Inflammatory macrophage (primary cell): Measurements from ENCODE around the gene SPCS2.
"Not testable (repeated sequence)": the region's sequence is repeated elsewhere in the genome, so short reads cannot be mapped to it uniquely, and the experiment has no call there.

ENCODE experiments used
- DNase-seq, 2 donors: peaks; one replicate each; pipeline ENCODE4 v3.0.0-alpha.2; 2020 to 2022

The SPCS2 gene

DNA sequence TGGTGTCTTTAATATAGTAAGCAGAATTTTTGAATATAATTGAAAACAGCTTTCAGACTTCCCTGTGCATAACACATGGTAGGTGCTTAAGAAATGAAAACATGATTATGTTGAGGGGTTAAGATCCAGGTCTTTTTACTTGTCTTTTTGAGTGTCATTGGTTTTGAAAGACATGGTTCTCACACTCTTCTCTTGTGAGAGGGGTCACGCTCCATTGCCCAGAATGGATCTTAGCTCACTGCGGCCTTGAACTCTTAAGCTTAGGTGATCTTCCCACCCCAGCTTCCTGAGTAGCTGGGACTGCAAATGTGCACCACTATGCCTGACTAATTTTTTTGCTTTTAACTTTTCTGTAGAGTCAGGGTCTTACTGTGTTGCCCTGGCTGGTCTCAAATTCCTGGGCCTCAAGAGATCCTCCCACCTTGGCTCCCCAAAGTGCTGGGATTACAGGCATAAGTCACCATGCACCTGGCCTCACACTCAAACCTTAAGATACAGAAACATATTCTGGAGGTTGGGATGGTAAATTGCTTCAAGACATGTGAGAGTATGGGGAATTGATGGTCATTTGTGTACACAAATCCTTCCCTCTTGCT lies 1.4 kb downstream of the SPCS2 start:
- DNase-seq = no peak

DNA sequence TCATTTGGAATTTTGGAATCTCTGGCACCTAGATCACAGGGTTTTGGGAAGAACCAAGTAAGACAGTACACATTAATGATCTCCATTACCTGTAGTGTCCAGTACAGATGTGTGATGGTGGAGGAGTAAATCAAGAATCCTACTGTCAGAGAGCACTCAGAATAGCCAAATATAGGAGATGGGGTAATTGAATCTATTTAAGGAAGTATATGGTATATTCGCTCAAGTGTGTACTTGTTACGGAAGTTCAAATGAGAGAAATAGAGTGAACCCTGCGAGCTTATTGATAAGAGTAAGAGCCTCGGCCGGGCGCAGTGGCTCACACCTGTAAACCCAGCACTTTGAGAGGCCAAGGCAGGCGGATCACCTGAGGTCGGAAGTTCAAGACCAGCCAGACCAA lies 2.2 kb downstream of the SPCS2 start:
- DNase-seq = no peak

DNA sequence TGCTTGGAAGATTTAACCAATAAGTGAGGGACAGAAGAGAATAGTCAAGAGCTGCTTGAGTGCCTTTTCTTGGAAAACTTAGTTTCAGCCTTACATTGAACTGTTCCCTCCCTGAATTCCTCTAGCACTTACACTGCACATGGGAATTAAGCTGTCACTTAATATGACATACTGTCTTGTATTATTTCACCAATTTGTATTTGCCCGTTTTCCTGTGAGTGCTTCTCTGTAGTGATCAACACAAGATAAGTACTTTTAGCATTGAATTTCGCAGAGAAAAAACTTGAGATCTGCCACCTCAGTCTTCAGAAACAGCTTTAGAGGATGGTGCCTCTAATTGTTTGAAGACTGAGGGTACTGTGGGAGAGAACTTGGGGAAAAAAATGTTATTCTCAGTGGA lies 3.7 kb downstream of the SPCS2 start:
- DNase-seq = no peak

DNA sequence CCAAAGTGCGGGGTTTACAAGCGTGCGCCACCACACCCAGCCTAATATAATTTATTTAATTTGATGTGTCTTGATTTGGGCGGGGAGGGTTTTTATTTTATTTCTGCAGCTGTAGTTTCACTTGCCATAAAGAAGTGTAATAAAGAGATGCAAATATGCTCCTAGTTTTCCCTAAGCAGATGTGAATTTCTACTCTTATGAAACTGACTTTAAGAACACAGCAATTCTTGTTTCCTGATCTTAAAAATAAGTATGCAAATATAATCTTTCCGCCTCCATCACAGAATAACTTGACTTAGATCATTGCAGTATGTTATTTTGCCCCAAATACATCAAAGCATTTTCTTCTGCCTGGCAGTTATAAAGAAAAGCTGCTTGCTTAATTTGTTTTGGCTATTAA lies 4.4 kb downstream of the SPCS2 start:
- no peak for DNase-seq

DNA sequence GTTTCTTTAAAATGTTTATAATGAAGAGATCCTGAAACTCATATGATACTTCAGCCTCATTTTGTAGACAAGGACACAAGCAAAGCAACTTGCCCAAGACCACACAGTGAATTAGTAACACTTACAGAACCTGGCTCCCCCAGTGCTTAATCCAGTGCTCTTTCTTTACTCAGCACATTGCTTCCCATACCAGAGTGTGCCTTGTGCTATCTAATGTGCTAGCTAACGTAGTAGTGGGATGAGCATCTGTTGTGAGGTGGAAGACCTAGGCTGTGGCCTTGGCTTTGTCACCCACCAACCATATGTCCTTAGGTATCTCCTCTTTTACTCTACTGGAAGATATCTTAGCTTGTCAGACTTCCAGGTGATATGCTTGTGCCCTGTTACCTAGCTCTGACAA lies 5.1 kb downstream of the SPCS2 start:
- DNase-seq = no peak

DNA sequence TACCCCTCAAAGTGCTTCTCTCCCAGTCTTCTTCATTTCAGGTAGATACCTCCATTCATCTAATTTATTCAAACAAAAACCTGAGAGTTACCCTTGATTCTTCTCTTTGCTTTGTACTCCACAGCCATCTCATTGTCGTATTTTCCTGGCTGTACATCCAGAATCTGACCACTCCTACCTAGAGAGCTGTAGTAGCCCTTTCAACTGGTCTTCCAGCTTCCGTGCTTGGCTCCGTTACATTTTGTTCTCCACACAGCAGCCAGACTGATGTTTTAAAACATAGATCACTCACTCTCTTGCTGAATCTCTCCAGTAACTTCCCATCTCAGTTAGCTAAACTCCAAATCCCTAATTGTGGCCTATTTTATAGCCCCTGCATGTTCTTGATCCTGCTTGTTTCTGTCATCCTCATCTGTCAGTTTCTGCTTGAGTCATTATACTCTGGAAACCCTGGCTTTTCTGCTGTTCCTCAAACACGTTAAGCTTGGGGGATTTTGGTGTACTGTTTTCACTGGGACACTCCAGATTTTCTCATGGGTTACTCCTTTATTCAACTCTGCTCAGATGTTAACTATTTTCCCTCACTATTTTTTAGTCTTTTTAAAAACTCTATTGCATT lies 7.4 kb downstream of the SPCS2 start:
- no peak for DNase-seq

DNA sequence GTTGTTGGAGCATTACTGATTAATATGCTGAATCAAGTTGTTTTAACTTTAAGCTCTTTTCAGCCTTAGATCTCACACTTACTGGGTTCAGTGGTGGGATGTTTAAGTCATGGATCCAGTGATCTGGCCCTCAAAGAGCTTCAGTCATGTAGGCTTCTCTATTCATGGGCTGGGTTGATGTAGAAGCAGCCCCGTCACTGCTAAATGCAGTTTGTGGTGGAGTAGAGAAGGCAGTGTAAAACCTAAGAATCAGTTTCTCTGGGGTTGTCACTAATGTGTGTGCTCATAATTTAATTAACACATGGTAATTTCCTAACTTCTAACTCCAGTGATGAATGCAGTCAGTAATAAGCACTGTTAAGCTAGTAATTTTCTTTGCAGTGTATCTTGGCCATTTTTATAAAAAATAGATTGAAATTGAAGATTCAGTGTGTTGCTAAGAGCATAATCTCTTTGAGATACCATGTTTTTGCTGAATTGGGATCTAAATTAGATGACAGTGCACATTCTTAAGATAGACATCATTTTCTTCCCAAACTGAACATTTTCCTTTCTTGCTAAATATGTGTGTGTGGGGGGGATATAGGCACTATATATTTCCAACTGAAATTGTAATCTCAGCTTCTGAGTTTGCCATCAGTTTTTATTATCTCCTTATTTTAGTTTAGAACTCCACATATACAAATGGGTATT lies 9.0 kb downstream of the SPCS2 start:
- DNase-seq = no peak

DNA sequence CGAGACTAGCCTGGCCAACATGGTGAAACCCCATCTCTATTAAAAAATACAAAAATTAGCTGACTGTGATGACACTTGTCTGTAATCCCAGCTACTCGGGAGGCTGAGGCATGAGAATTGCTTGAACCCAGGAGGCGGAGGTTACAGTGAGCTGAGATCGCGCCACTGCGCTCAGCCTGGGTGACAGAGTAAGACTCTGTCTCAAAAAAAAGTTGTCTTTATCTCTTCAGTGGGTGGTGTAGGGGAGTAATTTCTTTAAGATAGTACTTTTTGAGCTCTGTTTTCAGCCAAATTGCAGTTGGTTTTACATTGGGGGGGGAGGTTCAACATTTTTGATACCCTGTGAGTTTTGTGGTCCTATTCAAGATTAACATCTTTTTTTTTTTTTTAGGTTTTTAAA lies 11.1 kb downstream of the SPCS2 start:
- not testable (repeated sequence) for DNase-seq

DNA sequence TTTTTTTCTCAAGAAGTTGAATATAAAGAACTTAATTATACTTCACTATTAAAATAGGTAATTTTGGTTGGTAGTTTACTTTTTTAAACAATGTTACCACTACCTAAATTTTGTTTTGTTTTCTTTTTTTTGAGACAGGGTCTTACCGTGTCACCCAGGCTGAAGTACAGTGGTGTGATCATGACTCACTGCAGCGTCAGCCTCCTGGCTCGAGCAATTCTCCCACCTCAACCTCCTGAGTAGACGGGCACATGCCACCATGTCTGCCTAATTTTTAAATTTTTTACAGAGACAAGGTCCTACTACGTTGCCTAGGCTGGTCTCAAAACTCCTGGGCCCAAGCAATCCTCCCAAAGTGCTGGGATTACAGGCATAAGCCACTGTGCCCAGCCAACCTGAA lies 17.6 kb downstream of the SPCS2 start:
- DNase-seq = no peak

DNA sequence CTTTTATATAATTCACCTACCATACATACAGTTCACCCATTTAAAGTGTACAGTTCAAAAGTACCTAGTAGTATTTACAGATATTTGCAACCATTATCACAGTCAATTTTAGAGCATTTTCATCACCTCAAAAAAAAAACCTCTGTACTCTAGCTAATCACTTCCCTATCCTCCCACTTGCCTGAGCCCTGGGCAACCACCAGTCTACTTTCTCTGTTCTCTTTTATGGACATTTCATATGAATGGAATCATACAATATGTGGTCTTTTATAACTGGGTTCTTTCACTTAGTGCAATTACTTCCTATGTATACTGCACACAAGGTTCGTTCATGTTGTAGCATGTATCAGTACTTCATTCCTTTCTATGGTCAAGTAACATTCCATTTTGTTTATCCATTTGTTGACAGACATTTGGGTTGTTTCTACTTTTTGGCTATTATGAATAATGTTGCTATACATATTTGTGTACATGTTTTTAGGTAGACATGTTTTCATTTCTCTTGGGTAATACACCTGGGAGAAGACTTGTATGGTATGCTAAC lies 21.9 kb downstream of the SPCS2 start:
- peak; percentile 18 to 56 for DNase-seq

DNA sequence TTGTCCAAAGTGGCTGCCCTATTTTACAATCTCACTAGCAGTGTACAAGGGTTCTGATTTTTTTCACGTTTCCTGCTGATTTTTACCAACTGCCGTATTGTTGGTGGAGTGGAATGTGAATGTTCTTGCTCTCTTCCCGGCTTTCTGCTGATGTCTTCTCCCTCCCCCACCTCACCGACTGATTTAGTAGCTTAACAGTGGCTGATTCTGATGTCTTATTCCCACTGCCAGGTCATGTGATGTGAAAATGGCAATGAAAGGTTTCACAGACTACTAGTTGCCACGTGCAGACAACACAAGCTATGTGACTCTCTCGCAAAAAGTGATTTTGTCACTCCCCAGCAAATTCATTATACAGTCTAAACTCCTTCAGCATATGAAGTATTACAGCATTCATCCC lies 22.4 kb downstream of the SPCS2 start:
- no peak for DNase-seq

DNA sequence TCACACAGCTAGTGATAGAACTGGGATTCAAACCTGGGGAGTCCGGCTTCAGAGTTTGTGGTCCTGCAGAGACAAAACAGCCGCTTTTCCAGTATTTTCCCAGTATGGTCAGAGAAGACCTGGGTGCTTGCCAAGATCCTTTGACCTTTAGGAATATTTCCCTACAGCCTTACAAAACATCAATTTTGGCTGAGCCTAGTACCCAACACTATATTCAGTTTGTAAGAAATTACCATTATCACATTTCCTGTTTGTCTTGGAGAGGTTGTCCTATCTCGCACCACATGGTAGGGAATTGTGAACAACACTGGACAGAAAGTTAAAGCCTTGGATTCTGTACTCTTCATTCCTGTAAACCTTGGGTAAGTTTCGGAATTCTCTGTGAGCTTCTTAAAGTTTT lies 29.0 kb downstream of the SPCS2 start:
- DNase-seq = no peak

DNA sequence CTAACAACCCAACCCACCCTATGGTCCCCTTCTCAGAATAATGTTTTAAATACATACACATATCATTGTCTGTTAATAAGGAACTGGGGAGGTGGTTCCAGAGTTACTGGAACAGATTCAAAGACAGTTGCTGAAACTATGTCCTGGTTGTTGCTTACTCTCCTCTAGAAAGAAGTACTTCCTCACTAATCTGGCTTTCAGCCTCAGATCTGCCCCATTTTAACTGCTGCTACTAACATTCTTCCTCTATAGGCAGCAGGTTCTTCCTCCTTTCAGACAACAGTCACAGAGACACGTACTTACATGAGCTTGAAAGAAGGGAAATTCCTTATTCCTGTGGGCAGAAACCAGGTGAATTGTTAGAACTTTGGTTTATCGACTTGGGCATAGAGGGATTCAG lies 31.6 kb downstream of the SPCS2 start:
- DNase-seq = peak; percentile 29 to 69

DNA sequence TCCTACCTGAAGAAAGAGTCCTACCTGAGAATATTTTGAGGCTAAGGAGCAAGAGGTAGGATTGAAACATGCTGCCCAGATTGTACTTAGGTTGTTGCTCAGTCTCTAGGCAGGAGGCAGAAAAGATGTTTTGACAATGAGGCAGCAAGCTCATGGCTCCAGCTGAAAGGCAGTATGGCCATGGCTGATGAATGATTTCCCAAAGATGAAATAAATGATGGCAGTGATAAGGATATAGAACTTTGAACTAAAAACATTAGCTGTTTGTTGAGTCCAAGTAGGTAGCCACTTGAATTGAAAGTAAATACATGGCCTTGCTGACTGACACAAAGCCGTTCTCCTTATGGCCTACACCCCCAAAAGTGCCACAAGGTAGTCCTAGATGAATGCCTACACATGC lies 32.8 kb downstream of the SPCS2 start:
- DNase-seq = no peak

DNA sequence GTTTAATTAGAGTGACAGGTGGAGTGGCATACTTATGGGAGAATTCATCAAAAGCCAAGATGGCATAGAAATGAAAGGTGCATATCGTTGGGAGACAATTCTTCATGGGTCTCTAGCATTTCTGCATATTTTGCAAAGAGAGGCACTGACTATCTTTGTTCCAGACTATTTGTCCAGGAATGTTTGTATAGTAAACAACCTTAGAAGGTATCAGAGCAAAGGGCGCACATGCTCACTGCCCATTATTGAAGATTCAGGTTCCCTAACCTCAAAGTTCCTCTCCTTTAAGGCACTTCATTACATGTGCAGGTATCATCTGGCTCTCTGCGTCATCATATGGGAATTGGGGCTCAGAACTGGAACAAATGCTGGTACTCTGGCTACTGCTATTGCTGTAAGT lies 35.0 kb downstream of the SPCS2 start:
- DNase-seq = no peak

DNA sequence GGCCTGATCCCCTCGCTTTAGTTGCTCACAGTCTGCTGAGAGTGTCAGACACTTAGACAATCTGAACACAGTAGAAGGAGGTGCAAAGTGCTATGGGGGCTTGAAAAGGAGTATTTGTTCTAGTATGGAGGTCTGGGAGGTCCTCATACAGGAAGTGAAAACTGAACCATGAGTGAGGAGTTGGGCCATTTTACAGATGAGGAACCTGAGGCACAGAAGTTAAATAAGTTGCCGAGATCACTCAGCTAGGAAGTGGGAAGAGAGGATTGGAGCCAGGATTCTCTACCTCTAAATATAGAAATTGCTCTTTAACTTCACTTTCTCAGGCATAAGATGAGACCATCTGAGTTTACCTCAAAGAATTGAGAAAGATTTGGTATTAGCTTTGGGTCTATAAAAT lies 35.7 kb downstream of the SPCS2 start:
- no peak for DNase-seq

DNA sequence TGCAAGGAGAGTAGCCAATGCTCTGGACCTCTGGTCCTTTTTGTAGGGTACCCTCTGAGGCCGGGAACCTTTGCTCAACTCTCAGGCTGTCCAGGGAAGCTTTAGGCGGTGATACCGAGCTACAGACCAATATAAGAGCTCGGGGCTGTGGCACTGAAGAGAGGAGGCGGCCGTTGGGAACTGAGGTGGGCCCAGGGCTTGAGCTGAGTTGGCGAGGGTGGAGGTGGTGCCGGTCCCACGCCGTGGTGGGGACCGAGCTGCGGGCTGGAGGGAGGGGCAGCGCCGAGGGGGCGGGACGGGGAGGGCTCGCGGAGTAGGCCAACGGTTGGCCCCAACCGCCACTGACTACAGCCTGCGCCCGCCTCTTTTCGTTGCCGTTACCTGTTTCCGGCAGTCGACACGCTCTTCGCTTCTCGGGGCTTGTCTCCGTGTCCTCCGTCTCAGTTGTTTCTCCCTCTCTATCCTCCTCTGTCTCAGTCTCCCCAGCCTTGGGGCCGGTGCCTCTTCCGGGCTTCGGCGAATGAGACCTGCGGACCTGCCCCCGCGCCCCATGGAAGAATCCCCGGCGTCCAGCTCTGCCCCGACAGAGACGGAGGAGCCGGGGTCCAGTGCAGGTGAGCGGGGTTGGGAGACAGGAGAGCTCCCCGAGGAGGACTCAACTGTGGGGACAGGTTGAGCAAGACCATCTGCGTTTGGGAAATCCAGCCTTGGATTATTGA lies 39.6 kb downstream of the SPCS2 start, which contains the start of gene NEU3:
TSS of gene NEU3 (plus strand) at position 393 of the 719 bp plus-strand sequence. CDS start at position 521, 128 bp downstream.
- DNase-seq = peak; percentile 72 to 77

DNA sequence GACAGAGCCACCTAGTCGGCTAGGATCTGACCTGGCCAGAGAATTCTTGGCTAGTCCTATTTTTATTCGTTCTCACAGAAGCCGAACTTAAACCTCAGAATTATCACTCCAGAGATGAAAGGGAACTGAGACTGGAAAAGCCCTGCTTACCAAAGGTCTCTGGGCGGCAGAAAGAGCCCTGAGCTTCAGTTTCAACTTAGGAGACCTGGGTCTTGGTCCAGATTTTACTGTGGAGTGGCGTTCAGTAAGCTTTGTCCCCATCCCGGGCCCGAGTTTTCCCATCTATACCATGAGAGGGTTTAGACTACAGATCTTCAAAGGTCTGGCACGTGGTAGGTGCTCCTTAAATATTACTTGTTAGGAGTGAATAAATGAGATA lies 40.2 kb downstream of the SPCS2 start:
- DNase-seq = peak in 1 of 2 donors; percentile 7

DNA sequence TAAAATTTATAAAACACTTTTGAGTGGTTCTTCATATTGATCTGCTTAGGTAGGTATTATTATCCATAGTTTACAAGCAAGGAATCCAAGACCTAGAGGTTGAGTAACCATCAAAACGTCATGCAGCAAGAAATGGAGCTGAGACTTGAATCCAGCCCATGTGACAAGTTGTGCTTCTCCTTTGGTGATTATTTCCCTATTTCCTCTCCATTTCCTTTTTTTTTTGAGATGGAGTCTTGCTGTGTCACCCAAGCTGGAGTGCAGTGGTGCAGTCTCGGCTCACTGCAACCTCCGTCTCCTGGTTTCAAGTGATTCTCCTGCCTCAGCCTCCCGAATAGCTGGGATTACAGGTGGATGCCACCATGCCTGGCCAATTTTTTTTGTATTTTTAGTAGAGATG lies 41.1 kb downstream of the SPCS2 start:
- peak; percentile 85 to 87 for DNase-seq

DNA sequence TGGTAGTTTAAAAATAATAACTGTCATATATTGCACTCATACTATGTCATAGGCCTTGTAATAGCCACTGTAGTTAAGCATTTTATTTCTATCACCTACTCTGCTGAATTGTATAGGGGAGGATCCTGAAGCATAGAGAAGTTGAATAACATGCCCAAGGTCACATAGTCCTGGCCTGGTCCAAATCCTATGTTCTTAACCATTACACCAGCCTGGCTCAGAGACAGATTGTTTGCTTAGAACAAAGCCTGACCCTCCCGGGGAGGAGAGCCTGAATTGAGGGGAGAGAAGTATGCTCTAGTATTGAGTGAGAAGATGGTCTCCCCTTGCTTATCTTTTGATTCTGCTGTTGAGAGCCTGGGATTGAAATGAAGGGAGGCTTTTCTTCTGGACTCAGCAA lies 41.9 kb downstream of the SPCS2 start:
- peak in 1 of 2 donors; percentile 15 for DNase-seq

DNA sequence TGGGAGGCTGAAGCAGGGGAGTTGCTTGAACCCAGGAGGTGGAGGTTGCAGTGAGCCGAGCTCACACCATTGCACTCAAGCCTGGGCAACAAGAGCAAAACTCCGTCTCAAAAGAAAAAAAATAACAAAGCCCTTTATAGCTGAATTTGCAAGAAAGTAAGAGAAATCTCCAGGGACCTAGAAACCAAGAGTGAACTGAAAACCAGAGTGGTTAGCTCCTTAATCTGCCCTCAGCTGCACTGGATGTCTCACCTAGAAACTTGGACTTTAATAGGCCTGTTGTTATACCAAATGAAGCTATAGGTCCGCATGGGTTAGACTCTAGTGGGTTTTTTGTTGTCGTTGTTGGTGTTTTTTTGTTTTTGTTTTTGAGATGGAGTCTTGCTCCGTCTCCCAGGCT lies 43.8 kb downstream of the SPCS2 start:
- no peak for DNase-seq

DNA sequence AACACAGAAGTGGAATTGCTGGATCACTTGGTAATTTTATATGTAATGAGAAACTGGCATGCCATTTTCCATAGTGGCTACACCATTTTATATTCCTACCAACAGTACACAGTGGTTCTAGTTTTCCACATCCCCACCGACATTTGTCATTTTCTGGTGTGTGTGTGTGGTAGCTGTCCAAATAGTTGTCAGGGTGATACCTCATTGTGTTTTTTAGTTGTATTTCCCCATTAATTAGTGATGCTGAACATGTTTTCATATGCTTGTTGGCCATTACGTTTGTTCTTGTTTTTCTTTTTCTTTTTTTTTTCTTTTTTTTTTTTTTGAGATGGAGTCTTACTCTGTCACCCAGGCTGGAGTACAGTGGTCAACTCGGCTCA lies 51.9 kb downstream of the SPCS2 start:
- DNase-seq = no peak

DNA sequence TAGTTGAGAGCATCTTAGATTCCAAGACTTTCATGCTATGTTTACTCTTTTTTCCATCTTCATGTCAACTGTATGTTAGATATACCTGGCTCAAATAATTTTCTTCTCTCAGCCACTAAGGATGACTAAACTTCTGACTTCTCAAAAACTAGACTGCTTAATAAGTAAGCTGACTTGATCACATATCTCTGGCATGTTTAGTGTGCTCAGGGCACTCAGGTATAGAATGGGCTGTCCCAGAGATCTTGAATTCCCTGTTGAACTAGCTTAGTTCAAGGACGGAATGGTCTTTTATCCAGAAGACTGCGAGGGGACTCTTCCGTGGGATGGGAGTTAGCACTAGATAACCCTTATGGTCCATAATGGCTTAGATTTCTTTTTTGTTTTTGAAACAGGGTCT lies 52.6 kb downstream of the SPCS2 start:
- no peak for DNase-seq
